NCI-H146 (cell line): ENCODE data around the gene BACH2.
"Not testable (repeated sequence)": the region's sequence is repeated elsewhere in the genome, so short reads cannot be mapped to it uniquely, and the experiment has no call there.

Experiments
- DNase-seq: peaks from one replicate; lab custom pipeline; 2025; lab: John Stamatoyannopoulos, UW

BACH2 gene

DNA sequence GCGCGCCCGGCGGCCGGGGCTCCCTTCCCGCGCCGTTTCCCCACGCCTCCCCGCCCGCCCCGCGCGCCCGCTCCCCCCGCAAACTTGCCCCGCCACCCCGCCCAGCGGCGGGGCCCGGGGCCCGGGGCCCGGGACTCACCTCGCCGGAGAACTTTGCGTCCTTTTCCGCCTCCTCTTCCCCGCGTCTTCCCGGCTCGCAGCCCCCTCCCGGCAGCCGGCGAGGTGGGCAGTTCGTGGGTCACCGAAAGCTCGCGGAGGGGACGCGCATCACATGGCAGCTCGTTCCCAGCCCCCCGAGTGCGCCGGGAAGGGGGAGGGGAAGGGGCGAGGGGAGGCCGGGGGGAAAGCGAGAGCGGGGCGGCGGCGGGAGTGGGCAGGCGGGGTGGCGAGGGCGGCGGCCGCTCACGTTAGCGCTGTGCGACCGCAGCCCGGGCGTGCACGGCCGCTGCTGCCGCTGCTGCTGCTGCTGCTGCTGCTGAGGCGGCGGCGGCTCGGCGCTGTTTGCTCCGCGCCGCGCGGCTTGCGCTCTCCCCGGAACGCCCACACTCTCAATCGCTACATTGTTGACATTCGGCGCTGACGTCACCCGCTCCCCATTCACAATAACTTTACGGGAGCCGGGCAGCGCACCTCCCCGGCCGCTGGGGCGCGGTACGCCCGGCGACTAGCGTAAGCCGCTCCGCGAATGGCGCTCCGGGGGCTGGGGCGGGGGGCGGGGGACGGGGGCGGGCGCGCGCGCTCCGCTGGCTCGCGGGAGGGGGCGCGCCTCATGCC, at the start of gene BACH2:
Gene BACH2, minus strand, starts transcription at position 503 of the 774 bp plus-strand sequence. CDS start 287,999 bp downstream, outside the sequence.
- peak; percentile 79 for DNase-seq

GRCh38 chr6:90343576-90343975, 46.9 kb upstream of the BACH2 start:
- DNase-seq: no peak

DNA sequence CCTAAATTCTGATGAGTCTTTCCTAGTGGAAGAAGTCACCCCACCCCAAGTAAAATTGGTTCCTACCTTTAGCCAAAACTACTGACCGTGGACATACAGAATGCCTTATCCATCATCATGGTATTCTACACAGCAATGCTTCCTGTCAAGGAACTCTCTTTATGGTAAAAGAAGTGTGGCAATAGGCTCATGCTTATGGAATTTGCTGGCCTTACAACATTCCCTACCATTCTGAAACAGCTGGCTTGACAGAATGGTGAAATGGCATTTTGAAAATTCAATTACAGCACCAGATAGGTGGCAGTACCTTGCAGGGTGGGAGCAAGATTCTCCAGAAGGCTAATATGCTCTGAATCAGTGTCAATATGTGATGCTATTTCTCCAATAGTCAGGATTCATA, 41.8 kb upstream of the BACH2 start:
- DNase-seq: no peak

GRCh38 chr6:90336388-90336947, 39.8 kb upstream of the BACH2 start:
- no peak for DNase-seq

GRCh38 chr6:90333928-90334327, 37.3 kb upstream of the BACH2 start:
- DNase-seq: no peak

DNA sequence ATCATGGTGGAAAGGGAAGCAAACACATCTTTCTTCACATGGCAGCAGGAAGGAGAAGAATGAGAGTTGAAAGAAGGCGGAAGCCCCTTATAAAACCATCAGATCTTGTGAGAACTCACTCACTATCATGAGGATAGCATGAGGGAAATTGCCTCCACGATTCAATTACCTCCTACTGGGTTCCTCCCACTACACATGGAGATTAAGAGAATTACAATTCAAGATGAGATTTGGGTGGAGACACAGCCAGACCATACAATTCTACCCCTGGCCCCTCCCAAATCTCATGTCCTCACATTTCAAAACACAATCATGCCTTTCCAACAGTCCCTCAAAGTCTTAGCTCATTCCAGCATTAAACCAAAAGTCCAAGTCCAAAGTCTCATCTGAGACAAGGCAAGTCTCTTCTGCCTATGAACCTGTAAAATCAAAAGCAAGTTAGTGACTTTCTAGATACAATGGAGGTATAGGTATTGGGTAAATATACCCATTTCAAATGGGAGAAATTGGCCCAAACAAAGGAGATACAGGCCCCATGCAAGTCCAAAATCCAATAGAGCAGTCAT, 36.4 kb upstream of the BACH2 start:
- DNase-seq: not testable (repeated sequence)

DNA sequence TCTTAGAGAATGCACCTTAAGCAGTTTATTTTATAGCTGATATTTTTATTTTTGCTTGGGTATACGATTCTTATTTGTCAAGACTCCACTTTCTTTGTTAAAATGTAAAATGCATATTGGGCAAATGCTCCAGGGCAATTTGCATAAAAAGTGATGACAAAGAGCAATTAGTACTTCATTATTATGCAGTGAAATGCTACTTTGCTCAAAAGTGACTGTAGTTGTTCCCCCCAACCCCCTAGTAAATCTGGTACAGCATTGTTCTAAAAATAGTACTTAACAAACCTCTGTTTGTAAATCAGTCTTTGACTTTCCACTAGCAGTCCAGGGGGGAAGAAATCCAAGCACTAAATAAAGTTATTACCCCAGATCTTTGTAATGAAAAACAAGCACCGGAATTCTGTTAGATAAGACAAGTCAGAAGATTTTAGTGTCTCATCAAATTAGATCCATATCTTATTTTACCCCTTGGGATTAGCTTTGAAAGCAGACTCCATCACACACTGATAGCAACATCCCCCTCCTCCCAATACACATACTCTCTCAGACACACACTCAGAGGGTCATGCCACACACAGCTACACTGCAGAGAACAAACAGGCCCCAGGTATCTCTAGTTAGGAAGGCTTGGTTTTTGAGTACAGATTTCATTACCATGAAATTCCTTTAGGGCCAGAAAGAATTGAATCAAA, 32.9 kb upstream of the BACH2 start:
- no peak for DNase-seq

- no peak for DNase-seq
Measured at GRCh38 chr6:90328004-90328403, 31.4 kb upstream of the BACH2 start.

DNA sequence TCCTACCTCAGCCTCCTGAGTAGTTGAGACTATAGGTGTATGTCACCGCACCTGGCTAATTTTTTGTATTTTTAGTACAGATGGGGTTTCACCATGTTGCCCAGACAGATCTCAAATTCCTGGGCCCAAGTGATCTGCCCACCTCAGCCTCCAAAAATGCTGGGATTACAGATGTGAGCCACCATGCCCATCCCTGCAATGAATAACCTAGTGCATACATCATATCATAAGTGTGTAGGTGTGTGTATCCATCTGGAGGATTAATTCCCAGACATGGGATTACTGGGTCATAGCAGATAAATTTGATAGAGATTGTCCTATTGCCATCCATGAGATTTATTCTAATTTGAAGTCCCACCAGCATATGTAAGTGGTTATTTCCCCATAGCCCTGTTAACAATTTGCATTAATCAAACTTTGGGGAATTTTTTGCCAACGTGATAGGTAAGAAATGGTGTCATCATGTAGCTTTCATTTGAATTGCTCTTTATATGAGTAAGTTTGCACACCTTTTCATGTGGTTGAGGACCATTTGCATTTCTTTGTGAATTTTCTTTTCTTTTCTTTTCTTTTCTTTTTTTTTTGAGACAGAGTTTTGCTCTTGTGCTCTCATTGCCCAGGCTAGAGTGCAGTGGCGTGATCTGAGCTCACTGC, 29.9 kb upstream of the BACH2 start:
- no peak for DNase-seq

GRCh38 chr6:90323706-90324105, 27.1 kb upstream of the BACH2 start:
- no peak for DNase-seq

DNA sequence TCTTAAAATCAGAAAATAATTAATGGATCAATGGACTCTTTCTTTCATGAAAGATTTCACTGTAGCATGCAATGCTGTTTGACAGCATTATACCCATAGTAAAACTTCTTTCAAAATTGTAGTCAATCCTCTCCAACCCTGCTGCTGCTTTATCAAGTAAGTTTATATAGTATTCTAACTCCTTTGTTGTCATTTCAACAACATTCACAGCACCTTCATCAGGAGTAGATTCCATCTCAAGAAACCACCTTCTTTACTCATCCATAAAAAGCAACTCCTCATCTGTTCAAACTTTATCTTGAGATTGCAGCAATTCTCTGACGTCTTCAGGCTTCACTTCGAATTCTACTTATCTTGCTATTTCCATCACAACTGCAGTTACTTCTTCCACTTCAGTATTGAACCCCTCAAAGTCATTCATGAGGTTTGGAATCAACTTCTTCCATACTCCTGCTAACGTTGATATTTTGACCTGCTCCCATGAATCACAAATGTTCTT, 26.4 kb upstream of the BACH2 start:
- DNase-seq: no peak

- no peak for DNase-seq
Measured at GRCh38 chr6:90319979-90320685, 23.5 kb upstream of the BACH2 start.

- no peak for DNase-seq
Measured at GRCh38 chr6:90319044-90319443, 22.4 kb upstream of the BACH2 start.

- DNase-seq: no peak
Measured at GRCh38 chr6:90315986-90316385, 19.3 kb upstream of the BACH2 start.

DNA sequence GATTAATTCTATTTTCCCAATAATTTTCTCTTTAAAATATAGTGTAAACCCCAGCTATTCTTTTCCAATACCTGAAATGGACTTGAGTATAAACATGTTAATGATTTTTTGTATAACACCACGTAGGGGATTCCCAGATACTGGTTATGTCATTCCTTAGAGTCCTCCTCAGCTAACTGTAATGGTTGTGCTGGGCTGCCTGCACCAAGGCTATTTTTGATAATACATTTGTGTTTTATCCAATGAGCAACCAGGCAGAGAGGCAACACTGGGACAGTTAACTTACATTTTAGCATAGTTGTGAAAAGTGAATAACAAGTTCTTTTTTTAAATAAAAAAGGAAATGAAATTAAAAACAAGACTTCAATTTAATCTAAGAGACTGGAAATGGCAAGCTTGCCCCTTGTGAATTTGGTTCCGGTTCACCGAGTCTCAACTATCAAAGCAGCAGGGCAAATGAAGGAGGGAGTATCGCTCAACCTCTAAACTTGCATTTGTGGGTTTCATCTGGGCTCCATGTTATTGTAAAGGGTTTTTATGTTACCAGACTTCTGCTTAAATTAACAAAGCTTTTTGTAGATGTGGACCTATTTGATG, 18.8 kb upstream of the BACH2 start:
- no peak for DNase-seq

DNA sequence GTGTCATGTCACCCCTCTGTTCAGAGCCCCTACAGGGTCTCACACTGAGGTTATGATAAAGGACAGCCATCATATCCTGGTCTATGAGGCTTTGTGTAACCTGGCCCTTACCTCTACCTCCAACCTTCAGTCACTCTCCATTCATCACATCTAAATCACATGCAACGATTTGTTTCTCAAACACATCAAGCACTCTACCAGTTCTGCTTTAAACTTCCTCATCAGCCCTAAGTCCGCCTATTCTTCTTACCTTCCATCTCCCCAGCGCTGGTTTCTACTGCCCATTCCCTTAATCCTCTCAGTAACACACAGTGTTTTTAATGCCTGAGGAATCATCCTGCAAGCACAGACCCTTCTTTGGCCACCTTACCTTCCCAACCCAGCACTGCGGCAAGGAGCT, 17.9 kb upstream of the BACH2 start:
- DNase-seq: no peak

DNA sequence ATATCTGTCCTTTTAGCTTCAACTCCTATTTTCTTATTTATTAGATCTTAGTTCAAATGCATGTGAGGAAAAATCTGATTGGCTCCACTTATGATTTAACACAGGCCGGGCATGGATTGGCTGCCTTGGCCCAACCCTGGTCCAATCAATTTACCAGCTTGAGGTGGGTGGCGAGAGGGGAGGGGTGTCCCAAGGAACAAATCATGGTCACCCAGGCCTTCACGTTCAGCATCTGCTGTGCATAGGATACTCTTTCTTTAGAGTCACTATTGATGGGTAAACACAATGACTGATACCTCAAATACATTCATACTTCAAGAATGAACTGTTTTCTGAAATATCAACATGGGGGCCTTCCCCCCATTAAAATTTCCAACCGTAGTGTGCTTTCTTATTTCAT, 14.9 kb upstream of the BACH2 start:
- no peak for DNase-seq

- no peak for DNase-seq
Measured at GRCh38 chr6:90305800-90306448, 9.3 kb upstream of the BACH2 start.

GRCh38 chr6:90304308-90304707, 7.7 kb upstream of the BACH2 start:
- no peak for DNase-seq

- DNase-seq: no peak
Measured at GRCh38 chr6:90303039-90303438, 6.4 kb upstream of the BACH2 start.

DNA sequence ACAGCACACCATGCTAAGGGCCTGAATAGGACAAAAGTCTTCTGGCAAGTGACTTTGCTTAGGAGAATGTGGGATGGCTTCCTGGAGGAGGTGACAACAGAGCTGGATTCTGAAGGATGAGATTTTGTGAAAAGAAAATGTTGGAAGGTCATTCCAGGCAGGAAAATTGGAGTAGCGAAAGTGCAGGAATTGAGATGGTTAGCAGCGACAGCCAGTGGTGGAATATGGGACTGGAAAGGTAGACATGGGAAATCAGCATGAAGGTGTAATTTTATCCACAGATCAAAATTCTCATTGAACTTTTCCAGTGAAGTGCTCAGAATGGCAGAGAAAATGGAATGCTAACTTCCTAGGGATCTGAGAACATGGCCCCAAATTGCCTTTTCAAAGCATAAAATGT, 5.7 kb upstream of the BACH2 start:
- DNase-seq: no peak
